K562 (cell line): ENCODE measurements around the gene NDUFAB1. TPM values are rescaled to one million over a fixed set of nuclear protein-coding genes. Genes with fewer than 3 reads are reported as not detected.

Experiments
- CEBPZ ChIP-seq: fragments of 150-350 bp; IDR thresholded peaks from 2 replicates; pipeline ENCODE4 v1.6.1; 2014; ENCODE audit warnings: low read depth, mild to moderate bottlenecking, low read length, borderline replicate concordance
- CREBBP ChIP-seq: IDR thresholded peaks from one replicate; pipeline ENCODE4 v1.6.1; 2012; ENCODE audit warnings: low read depth, mild to moderate bottlenecking, control low read depth, inconsistent platforms, low read length
- E2F5 ChIP-seq: sonication (generic); formaldehyde crosslinking; IDR thresholded peaks from 2 replicates; pipeline ENCODE4 v1.8.0; 2022; ENCODE audit warnings: mild to moderate bottlenecking, missing genetic modification reagents
- ETV5 ChIP-seq: sonication (generic); formaldehyde crosslinking; IDR thresholded peaks from 2 replicates; pipeline ENCODE4 v1.4.0; 2020; ENCODE audit warnings: low read depth, mild to moderate bottlenecking, missing genetic modification reagents
- HIVEP1 ChIP-seq: fragments of 250-450 bp; sonication (Bioruptor Pico); IDR thresholded peaks from 2 replicates; pipeline ENCODE4 v1.4.0; 2020; ENCODE audit warnings: mild to moderate bottlenecking
- HMG20B ChIP-seq: fragments of 250-450 bp; sonication (Bioruptor Pico); IDR thresholded peaks from 2 replicates; pipeline ENCODE4 v1.5.0; 2021; ENCODE audit warnings: mild to moderate bottlenecking
- NFRKB ChIP-seq: fragments of 450-650 bp; IDR thresholded peaks from 2 replicates; pipeline ENCODE4 v1.6.1; 2016; ENCODE audit warnings: low read depth
- NR2C2 ChIP-seq, 2 experiments: fragments of 200-800 bp in 1 of 2; sonication (Bioruptor generic) in 1 of 2; sonication (generic) in 1 of 2; formaldehyde crosslinking in 1 of 2; IDR thresholded peaks; 2 replicates each; pipeline versions ENCODE4 v1.6.1 to v1.8.0; 2016 to 2022; ENCODE audit warnings: mild to moderate bottlenecking in 1 of 2, missing compliant biosample characterization in 1 of 2, missing genetic modification characterization in 1 of 2, missing genetic modification reagents in 1 of 2
- NR3C1 ChIP-seq: sonication (generic); formaldehyde crosslinking; IDR thresholded peaks from 2 replicates; pipeline ENCODE4 v1.8.1; 2022; ENCODE audit warnings: missing genetic modification reagents
- SMARCB1 ChIP-seq: IDR thresholded peaks from 2 replicates; pipeline ENCODE4 v1.6.1; 2011; ENCODE audit warnings: improper control_type of control experiment, low read depth; ENCODE audit not compliant: insufficient read length
- SPI1 ChIP-seq: IDR thresholded peaks from 2 replicates; pipeline ENCODE4 v1.6.1; 2011; ENCODE audit warnings: low read depth, low read length, control low read depth, borderline replicate concordance
- TAF15 ChIP-seq: fragments of 200-400 bp; formaldehyde crosslinking; IDR thresholded peaks from 2 replicates; pipeline ENCODE4 v1.6.1; 2017; ENCODE audit warnings: mild to moderate bottlenecking, low read depth, low read length, moderate library complexity
- TFE3 ChIP-seq: fragments of 450-650 bp; formaldehyde crosslinking; IDR thresholded peaks from 2 replicates; pipeline ENCODE4 v1.4.0; 2020; ENCODE audit warnings: mild to moderate bottlenecking, mixed read lengths
- XRCC5 ChIP-seq: fragments of 200-400 bp; formaldehyde crosslinking; IDR thresholded peaks from 2 replicates; pipeline ENCODE4 v1.6.1; 2017; ENCODE audit warnings: low read depth, mild to moderate bottlenecking, low read length
- ZNF609 ChIP-seq: sonication (generic); formaldehyde crosslinking; IDR thresholded peaks from 2 replicates; pipeline ENCODE4 v1.8.1; 2023; ENCODE audit warnings: missing genetic modification reagents, mild to moderate bottlenecking, borderline replicate concordance
- ZNF717 ChIP-seq: fragments of 250-450 bp; sonication (Bioruptor Pico); IDR thresholded peaks from 2 replicates; pipeline ENCODE4 v1.5.0; 2021
- ZNF780A ChIP-seq: fragments of 250-450 bp; sonication (Bioruptor Pico); IDR thresholded peaks from 2 replicates; pipeline ENCODE4 v1.5.0; 2021; ENCODE audit warnings: mild to moderate bottlenecking
- polyA plus RNA-seq, 8 experiments: library from polyadenylated mRNA; depleted of rRNA in 4 of 8; stranded (reverse) in 5 of 8; unstranded in 3 of 8; fragments of >200 nt; fragmentation: Nextera tagmentation in 2 of 8; fragmentation: Illumina TruSeq in 1 of 8; extraction: Ambion mirVana in 2 of 8; extraction: Trizol in 1 of 8; gene quantifications; 2 replicates each; pipeline versions ENCODE4 v1.2.1 to v1.2.3, GENCODE V29; 2011 to 2014; ENCODE audit warnings: inconsistent platforms in 1 of 8, missing spikeins in 1 of 8
- total RNA-seq, 7 experiments: library from RNA; depleted of rRNA in 6 of 7; stranded (reverse); fragments of >200 nt in 6 of 7; fragmentation: Illumina TruSeq in 2 of 7; extraction: Trizol in 2 of 7; gene quantifications; 2 replicates each; pipeline versions ENCODE4 v1.2.1 to v1.2.3, GENCODE V29; 2011 to 2021; ENCODE audit warnings: low replicate concordance in 1 of 7

Gene NDUFAB1
- total and polyA plus RNA-seq, 9 of the 15 experiments (the other 6 are each of a cell fraction or from before 2014, with no cell fraction given): 123 to 481 (median 238) TPM

DNA sequence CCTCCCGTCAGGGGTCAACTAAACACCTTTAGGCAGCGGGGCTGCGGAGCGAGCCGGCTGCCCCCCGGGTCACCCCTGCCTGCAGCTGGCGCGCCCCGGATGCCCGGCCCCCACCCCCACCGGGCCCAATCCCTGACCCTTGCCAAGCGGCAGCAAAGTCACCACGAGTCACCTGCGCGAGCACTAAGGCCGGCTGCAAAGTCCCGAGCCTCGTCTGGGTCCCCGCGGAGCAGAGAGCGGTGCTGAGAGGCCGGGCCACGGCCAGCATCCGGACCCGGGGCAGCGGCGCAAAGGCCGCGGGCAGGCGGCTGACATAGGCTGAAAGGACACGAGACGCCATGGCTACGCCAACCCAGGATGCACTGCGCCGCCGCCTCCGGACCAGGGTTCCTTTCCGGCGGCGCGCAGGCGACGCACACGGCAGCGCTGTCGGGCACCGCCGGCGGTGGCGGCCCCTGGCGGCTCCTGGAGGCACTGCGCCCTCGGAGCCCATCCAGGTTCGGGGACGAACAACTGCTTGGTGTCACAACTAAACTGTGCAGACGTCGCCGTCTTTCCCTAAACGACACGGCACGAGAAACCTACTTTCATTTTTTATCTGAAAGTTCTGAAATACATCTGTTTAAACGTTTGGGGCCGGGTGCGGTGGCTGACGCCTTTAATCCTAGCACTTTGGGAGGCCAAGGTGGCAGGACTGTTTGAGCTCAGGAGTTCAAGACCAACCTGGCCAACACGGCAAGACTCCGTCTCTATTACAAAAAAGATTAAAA, at the start of gene NDUFAB1 (continued):
- no peak for TF ChIP-seq HIVEP1 (CRISPR knock-in tag)
- no peak for TF ChIP-seq TAF15
- TF ChIP-seq XRCC5: peak; percentile 89
- TF ChIP-seq ETV5 (CRISPR knock-in tag): peak; percentile 75; the same call in 1 of the 2 replicates
- no peak for TF ChIP-seq ZNF717
- TF ChIP-seq ZNF780A: no peak
- no peak for TF ChIP-seq ZNF609 (CRISPR knock-in tag)
- no peak for TF ChIP-seq TFE3
- TF ChIP-seq NFRKB: peak; percentile 27; the same call in 1 of the 2 replicates
- TF ChIP-seq NR3C1: no peak
- TF ChIP-seq E2F5: no peak
- TF ChIP-seq SMARCB1: no peak
- no peak for TF ChIP-seq HMG20B (CRISPR knock-in tag)
- TF ChIP-seq CREBBP: no peak
- 0 out of 2 replicates have a peak, but pooled peaks have one; percentile 34 for TF ChIP-seq CEBPZ
- no peak for TF ChIP-seq NR2C2 (CRISPR knock-in tag; IDR thresholded peaks at IDR 0.05)
- peak; percentile 88 for TF ChIP-seq NR2C2 (tag; IDR thresholded peaks at IDR 0.05)
- no peak for TF ChIP-seq SPI1
